Non-pigmented ciliary epithelial cell (primary cell): Measurements from ENCODE around the gene GID4.

Experiments
- DNase-seq: peaks from one replicate; pipeline ENCODE4 v3.0.0-alpha.2; 2010; ENCODE audit warnings: low read depth

The GID4 gene

DNA sequence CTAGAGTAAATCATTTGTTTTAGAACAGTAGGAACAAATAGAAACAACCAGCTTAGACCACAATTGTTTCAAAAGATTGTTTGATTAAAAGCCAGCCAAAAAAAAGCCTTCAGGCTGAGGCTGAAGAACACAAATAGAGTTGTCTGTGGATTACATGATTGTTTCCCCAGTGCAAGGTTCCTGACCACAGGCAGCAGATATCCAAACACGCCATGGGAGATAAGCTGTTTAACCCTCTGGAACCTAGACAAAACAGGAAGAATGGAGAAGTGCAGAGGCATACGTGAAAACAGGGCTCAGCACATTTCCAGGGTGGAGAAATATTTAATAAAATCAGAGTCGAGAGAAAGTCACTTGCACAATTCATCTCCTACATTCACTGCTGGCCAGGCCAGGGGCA lies 21.2 kb upstream of the GID4 start:
- DNase-seq, result peak; percentile 55

GRCh38 chr17:18018411-18018921 lies 20.7 kb upstream of the GID4 start:
- DNase-seq, result no peak

DNA sequence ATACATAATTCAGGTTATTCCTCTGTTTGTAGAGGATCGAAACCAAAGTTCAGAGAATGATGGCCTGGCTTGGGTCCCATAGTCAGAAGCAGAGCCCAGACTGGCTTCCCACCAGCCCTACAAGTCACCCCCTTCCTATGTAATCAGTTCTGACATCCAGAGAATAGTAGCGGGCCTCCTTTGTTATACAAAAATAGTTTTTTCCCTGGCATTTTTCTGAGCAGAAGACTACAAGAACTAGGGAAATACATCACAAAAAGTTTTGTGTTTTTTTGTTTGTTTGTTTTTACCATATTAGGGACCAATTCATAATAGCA lies 19.4 kb upstream of the GID4 start:
- no peak for DNase-seq

DNA sequence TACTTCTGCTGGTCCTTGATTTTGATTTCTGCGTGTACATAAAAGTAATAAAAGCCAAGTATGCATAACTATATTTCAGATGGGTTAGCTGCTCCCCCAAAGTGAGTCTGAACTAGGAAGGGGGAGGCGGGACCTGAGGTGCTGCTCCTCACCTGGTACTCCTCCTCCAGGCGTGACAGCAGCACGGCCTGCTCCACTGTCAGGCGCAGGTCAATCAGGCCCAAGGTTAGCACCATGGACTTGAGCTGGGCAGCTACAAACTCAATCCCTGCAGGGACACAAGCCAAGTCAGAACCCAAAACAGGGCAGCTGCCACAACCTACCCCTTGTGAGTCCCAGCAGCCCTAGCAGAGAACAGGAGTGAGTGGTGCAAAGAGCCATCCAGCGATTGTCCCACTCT lies 18.2 kb upstream of the GID4 start:
- no peak for DNase-seq

DNA sequence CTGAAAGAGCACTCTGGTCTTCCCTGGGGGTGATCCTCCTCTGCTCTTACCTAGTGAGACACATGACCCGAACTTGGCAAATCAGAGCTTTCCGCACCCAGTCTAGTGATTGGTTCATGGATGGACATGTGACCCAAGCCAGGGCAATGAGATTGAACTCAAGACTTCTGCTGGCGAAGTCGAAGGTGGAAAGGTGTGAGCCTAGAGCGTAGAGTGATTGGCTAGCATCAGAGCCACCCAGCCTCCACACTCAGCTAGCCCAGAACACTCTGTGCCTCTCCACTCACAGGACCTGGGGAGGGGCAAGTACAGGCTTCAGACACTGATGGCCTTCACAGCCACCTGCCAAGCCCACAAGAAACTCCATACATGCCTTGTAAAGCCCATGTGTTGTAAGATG lies 17.8 kb upstream of the GID4 start:
- no peak for DNase-seq

DNA sequence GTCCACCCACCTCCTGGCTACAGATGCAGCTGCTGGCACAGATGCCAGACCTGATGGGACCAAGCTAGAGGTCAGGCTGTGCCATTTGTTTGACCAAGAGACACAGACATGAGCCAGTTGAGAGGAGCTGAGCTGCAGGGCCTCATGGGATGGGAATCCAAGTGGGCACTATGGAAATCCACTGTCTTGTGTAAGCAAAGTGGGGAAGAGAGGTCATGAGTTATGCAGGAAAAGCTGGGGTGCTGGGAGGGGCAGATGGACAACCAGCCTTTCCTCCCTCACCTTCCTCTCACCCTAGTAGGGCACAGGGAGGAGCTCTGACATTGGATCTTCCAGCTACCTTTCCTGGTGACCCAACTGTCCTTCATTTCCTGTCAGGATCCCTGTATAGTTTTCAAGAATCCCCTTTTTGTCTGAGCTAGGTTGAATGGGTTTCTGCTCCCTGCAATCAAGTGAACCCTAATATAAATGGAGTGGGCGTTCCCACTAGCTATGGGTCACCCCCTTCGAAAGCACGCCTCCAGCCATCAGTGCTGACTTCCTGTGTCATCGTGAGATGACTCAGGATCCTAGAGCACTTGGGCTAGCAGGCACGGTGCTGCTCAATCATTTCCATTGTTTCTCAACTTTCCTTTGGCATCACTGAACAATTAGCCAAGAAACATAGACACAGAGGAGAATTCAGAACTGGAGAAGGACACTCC lies 13.8 kb upstream of the GID4 start:
- DNase-seq, result no peak

- peak; percentile 61 for DNase-seq
Observed at GRCh38 chr17:18025945-18026776, 13.0 kb upstream of the GID4 start.

DNA sequence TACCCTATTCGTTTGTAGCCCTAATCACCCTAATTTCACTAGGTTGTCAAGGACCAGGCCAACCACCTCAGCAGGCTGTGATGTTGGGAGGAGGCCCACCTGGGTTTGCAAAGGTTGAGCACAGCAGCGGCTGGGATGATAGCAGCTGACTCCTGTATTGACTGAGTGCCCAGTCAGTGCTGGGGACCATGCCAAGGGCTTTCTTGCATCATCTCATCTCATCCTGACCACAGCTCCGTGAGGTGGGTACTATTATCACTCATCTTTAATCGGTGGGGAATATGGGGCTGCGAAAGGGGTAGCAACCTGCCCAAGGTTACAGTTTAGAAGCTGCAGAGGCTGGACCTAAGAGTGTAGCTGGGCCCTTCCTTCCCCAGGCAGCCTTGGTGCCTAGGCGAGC lies 11.9 kb upstream of the GID4 start:
- DNase-seq, result no peak

DNA sequence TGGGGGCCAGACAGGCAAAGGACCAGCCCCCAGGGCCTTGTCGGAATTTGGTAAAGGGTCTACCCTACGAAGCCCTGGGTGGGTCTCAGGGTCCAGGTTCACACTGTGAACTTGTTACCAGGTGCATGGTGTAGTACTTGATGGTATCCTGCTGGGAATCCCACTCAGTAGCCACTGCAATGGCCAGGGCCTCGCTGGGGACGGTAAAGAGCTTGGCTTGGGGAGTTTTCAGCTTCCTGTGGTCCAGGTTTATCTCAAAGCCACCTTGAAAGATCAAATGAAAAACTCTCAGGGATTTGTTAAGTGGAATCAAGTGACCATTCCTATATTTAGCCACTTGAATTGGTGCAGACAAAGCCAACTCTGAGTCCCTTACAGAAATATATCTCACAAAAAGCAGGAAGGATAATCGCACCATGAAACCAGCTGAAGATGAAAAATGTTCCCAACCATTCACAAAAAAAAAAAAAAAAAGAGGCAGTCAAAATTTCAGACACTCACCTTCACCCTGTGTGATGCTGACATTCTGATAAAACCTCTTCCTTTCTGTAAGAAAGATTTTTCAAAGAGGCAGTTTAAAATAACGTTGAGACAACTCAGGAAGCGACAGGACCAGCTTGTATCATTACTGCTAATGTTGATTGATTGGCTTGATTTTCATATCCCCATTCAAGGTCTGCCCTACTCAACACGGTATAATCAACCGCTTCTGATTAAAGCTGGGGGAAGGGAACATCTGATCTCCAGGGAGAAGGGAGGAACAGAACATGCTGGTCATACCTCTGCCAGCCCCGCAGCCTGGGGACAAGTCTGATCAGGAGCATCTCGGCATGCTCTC lies 10.9 kb upstream of the GID4 start:
- DNase-seq, result no peak

DNA sequence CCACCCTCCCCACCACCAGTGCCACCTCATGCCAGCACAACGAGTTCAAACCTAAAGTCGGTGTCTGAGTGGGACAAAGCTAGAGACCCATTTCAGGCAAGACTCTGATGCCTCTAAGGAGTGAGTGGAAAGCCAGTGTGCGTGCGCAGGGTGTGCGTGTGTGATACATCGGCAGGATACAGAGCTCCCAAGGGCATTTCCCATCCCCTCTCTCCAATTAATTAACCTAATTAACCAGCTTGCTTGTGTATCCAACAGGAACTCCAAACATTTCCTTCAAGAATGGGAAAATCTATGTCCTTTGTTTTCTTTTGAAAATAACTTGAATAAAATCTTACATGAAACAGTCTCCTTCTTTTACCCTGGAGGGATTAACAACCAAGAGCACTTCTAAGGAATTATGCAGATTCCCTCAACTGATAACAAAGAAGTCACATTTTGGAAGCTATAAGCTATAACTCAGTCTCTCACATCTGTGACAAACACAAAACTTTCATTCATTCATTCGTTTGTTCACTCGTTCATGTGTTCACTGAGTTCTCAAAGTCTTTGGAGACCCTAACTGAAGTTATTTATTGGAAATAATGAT lies 10.2 kb upstream of the GID4 start:
- no peak for DNase-seq

- no peak for DNase-seq
Observed at GRCh38 chr17:18031955-18032354, 7.3 kb upstream of the GID4 start.

DNA sequence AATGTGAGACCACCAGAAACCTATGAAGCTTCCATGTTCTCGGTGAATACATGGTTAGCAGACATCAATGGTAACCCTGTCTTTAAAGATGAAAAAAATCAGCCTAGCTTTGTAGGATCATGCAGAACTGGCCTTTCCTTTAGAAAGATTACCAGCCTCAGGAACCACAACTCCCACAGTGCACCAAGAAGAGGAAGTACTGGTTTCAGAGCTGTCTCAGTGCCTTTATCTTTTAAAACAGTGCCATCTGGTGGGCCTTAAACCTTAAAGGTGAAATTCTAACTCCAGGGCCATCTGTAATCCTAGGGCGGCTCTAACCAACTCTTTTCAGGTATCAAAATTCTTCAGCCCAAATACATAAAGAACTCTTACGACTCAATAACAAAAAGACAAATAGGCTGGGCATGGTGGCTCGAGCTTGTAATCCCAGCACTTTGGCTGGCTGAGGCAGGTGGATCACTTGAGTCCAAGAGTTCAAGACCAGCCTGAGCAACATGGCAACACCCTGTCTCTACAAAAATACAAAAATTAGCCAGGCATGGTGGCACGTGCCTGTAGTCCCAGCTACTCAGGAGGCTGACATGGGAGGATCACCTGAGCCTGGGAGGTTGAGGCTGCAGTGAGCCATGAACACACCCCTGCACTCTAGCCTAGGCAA lies 5.6 kb upstream of the GID4 start:
- DNase-seq, result peak; percentile 60

DNA sequence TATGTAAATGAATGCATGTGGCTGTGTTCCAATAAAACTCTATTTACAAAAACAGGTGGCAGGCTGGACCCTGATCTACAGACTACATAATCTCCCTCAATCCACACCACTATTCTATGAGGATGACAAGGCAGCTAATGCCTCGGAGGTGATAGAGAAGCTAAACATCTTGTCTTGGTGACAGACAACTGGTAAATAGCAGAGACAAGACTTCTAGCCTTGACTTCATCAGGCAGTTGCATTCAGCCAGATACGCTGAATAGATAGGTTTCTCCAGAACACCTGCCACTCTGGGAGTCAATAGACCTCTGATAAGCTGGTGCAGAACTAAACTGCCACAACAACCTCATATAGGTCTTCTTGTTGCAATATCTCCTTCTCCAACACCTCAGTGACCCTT lies 3.5 kb upstream of the GID4 start:
- DNase-seq, result no peak

- DNase-seq, result no peak
Observed at GRCh38 chr17:18037486-18037885, 1.7 kb upstream of the GID4 start.

- DNase-seq, result no peak
Observed at GRCh38 chr17:18038149-18038850, 908 bp upstream of the GID4 start.

DNA sequence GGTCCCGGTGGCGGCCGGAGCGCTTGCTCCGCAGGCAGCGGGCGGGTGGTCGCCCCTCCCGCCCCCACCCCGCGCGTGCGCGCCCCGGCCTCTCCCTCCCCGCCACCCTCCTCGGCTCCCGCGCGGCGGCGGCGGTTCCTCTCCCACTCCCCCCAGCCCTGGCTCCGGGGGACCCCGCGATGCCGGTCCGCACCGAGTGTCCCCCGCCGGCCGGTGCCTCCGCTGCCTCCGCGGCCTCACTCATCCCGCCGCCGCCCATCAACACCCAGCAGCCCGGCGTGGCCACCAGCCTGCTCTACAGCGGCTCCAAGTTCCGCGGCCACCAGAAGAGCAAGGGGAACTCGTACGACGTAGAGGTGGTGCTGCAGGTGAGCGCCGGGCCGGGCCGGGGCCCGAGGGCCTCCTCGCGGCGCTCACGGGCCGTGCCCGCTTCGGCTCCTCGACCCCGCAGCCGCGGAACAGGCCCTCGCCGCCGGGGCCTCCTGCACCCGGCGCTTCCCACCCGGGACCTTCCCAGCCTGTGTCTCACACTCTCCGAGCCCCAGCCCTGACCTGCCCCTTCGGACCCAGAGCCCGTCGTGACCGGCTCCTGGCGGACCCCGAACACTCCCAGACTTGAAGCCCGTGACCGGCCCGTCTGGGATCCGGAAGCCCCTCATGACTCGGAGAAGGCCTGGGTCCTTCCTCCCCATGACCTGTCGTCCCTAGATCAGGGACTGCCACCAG lies 490 bp downstream of the GID4 start:
- DNase-seq, result no peak

DNA sequence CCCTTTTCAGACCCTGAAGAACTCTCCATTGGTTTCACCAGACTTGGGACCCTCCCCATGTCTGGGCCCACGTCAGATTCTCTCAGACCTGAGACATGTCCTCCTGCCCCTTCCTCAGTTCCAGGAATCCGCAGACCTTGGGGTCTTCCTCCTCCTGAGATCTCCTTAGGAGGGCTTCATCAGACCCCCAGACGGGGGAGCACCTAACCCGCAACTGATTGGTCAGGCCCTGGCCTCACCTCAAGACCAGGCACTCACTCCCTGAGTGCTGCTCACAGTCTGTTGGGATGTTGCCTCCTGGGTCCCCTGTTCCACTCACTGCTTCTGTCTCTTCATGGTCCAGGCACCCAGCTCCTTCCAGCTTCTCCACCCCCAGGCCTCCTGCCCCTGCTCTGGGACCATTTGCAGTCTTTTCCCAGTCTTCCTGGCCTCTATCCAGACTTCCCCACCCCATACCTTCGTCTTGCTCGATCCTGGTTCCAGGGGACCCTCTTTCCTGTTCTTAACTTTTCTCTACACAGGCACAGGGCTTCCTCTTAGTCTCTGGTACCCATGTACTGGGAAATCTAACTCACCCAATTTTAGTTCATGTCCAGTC lies 1.2 kb downstream of the GID4 start:
- DNase-seq, result no peak

GRCh38 chr17:18041776-18042175 lies 2.6 kb downstream of the GID4 start:
- DNase-seq, result no peak

- DNase-seq, result no peak
Observed at GRCh38 chr17:18042983-18043382, 3.8 kb downstream of the GID4 start.

GRCh38 chr17:18043491-18043890 lies 4.3 kb downstream of the GID4 start:
- DNase-seq, result no peak
